Activated B cell treated with CpG ODN at 0.5 μM for 24 hours (primary cell): ENCODE measurements around the gene ZDHHC14. TPM values are rescaled to one million over a fixed set of nuclear protein-coding genes. Genes with fewer than 3 reads are reported as not detected.

Experiments
- ATAC-seq: fragments of 200-7000 bp; cut with Tn5 transposase; one replicate; pipeline ENCODE4 v1.10.0; 2021; ENCODE audit warnings: low read depth, mild to moderate bottlenecking, moderate library complexity
- CTCF ChIA-PET: fragments of 350-600 bp; sonication (Branson Sonifier 250); formaldehyde crosslinking; loops from one replicate; lab custom pipeline; 2021; ENCODE audit warnings: antibody characterized with exemption; lab: Charles Lee
- POLR2A ChIA-PET: fragments of 350-600 bp; sonication (Branson Sonifier 250); formaldehyde crosslinking; loops from one replicate; lab custom pipeline; 2021; ENCODE audit warnings: antibody characterized with exemption; lab: Charles Lee
- DNase-seq: peaks from one replicate; pipeline ENCODE4 v3.0.0; 2022
- H3K27ac Mint-ChIP-seq: one replicate; pipeline ENCODE4 v1.8.0; 2020; ENCODE audit warnings: mixed read lengths
- H3K27me3 Mint-ChIP-seq: one replicate; pipeline ENCODE4 v1.8.0; 2021; ENCODE audit warnings: mixed read lengths
- H3K36me3 Mint-ChIP-seq: one replicate; pipeline ENCODE4 v1.8.0; 2021; ENCODE audit warnings: low read depth, mixed read lengths
- H3K4me1 Mint-ChIP-seq: one replicate; pipeline ENCODE4 v1.8.0; 2021; ENCODE audit warnings: mixed read lengths
- H3K4me3 Mint-ChIP-seq: one replicate; pipeline ENCODE4 v1.8.0; 2020; ENCODE audit warnings: mild to moderate bottlenecking, mixed read lengths
- H3K9me3 Mint-ChIP-seq: one replicate; pipeline ENCODE4 v1.8.0; 2020; ENCODE audit warnings: mixed read lengths
- CTCF ChIP-seq: fragments of 200-600 bp; IDR thresholded peaks from one replicate; pipeline ENCODE4 v1.8.0; 2022; ENCODE audit warnings: antibody characterized with exemption, mild to moderate bottlenecking
- intact Hi-C: fragments of 100-400 bp; cut with micrococcal nuclease; formaldehyde crosslinking; loops from one replicate; pipeline ENCODE4 v1.15.1; 2024
- total RNA-seq: library from RNA; stranded (reverse); gene quantifications from 2 replicates; pipeline ENCODE4 v1.2.3, GENCODE V29; 2022

The ZDHHC14 gene
- total RNA-seq, 1 donor from 2014 or later, result 25.3 TPM

DNA sequence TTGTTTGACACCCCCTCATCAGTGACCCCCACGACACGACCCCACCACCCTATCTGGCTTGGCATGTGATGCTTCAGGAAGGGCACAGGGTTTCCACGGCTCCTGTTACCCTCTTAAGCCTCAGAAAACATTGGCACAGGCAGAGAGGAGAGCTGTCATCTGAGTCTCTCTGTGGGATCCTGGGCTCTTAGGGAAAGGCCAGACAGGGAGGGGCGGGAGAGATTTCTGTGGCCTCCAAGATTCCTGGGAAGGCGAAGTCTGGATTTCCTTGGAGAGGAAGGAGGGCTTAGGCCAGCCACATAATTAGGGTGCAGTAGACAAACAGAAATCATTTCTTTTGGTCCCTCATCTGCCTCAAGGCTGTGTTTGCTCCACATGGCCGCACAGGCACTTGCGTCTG is 250.4 kb downstream of the ZDHHC14 start:
- intact Hi-C loops, result no loop called here
- ChIA-PET POLR2A (no interaction called here), CTCF (no interaction called here)
- Mint-ChIP-seq H3K36me3 (peaks cover 20% of the 10 kb centered on the region), H3K4me3 (no peak overlapping the region), H3K27me3 (no peaks in the 10 kb centered on the region), H3K9me3 (no peaks in the 10 kb centered on the region), H3K4me1 (peaks cover 17% of the 10 kb centered on the region), H3K27ac (no peak overlapping the region)
- no peak for TF ChIP-seq CTCF
- no peak for ATAC-seq
- no peak for DNase-seq

DNA sequence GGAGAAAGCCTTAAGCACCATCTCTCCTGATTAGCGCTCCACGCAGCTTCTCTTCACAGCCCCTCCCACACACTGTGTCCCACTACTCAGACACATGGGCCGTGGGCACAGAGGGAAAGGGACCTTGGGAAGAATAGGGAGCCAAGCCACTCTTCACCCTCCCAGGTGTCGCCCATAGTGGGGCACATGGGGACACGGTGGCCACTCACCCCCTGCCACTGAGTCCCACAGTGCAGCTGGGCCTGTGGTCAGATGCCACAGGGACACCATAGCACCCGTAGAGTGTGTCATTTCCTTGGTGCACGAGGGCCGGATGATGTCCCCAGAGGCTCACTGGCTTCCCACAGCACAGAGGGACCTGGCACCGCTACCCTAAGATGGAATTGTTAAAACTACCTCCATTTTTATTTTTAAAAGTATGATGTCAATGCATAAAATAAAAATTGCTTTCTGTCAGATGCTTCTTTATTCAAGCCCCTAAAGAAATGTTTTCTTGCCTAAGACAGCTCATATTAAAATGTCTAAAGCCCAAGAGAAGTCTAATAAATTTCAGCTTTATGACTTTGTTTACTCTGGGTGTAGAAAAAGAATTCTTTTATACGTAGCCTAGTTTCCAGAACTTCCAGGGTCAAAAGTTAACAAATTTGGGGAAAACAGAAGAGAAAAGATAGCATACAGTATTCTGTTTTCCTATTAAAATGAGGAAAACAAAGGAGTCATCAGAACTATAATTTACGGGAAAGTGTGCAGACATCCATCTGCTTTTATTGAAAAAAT is 251.0 kb downstream of the ZDHHC14 start:
- Mint-ChIP-seq H3K36me3 (peaks cover 20% of the 10 kb centered on the region), H3K27ac (no peak overlapping the region), H3K4me3 (no peak overlapping the region), H3K9me3 (no peaks in the 10 kb centered on the region), H3K27me3 (no peaks in the 10 kb centered on the region), H3K4me1 (peaks cover 16% of the 10 kb centered on the region)
- ChIA-PET CTCF (no interaction called here), POLR2A (no interaction called here)
- TF ChIP-seq CTCF, result no peak
- intact Hi-C loops, result no loop called here
- ATAC-seq, result no peak
- DNase-seq, result no peak

DNA sequence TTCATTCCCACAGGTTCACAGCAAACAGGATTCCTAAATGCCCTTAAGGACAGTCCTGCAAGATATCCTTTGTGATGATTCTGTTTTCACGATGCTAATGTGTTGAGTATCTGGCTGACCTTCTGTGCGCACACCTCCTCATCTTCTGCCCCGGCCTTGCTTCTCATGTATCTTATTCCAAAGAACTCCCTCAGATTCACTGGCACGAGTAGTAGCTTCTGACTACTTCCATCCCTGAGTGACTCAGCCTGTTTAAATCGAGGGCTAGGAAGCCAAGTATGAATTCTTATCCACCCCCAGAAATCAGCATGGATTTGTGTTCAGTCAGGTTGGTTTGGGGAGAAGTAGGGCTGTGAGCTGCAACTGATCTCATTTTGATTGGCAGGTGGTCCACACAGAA is 251.8 kb downstream of the ZDHHC14 start:
- Mint-ChIP-seq H3K4me1 (peaks cover 16% of the 10 kb centered on the region), H3K9me3 (no peaks in the 10 kb centered on the region), H3K27me3 (no peaks in the 10 kb centered on the region), H3K4me3 (no peak overlapping the region), H3K36me3 (peaks cover 20% of the 10 kb centered on the region), H3K27ac (no peak overlapping the region)
- no peak for DNase-seq
- POLR2A ChIA-PET, result no interaction called here
- CTCF ChIA-PET, result no interaction called here
- intact Hi-C loops, result no loop called here
- ATAC-seq, result no peak
- TF ChIP-seq CTCF, result no peak

GRCh38 chr6:157634546-157634945 is 253.6 kb downstream of the ZDHHC14 start:
- TF ChIP-seq CTCF, result no peak
- intact Hi-C loops, result no loop called here
- ChIA-PET POLR2A (no interaction called here), CTCF (no interaction called here)
- Mint-ChIP-seq H3K4me1 (peaks cover 3% of the 10 kb centered on the region), H3K27ac (no peak overlapping the region), H3K9me3 (no peaks in the 10 kb centered on the region), H3K27me3 (no peaks in the 10 kb centered on the region), H3K4me3 (no peak overlapping the region), H3K36me3 (peaks cover 20% of the 10 kb centered on the region)
- ATAC-seq (no peak), DNase-seq (no peak)

DNA sequence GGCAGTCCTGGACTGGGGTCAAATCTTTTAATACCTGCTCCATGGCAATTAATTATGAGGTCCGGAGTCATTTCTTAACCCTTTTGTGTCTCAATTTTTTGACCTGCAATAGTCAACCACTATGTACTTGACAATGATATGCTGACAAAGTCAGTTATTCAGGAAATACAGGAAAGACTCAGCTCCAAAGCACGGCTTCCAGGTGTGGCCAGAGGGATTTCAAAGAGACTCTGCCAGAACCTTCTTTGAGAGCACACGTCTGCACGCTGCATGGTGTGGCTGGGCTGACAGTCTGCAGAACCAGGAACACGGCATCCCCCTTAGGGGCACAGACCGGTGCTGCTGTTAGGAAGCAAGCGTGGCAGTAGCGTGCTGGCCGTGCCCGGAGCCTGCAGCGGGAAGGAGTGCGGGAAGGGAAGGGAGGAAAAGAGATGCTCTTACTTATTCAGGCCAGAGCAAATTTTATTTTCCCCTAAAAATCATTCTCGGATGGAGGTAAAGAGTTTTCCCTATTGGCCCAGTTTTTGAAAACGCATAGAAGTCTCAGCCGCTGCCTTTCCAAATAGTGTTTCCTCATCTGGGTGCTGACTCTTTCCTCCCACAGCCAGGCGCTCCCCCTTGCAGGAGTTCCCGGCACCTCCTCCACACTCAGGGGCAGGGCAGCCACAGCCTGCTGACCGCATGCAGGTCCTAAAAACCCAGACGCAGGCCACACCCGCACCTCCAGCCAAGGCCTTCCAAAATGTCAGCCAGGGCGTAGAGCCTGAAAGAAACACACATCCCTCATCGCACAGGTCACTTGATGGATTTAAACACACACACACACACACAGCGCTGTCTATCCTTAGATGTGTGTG is 254.6 kb downstream of the ZDHHC14 start:
- no peak for DNase-seq
- intact Hi-C loops, result no loop called here
- H3K27me3 Mint-ChIP-seq, result no peaks in the 10 kb centered on the region
- no peak for TF ChIP-seq CTCF
- CTCF ChIA-PET, result no interaction called here
- no peaks in the 10 kb centered on the region for H3K4me1 Mint-ChIP-seq
- peaks cover 20% of the 10 kb centered on the region for H3K36me3 Mint-ChIP-seq
- H3K27ac Mint-ChIP-seq, result no peak overlapping the region
- H3K4me3 Mint-ChIP-seq, result no peak overlapping the region
- no peak for ATAC-seq
- POLR2A ChIA-PET, result no interaction called here
- no peaks in the 10 kb centered on the region for H3K9me3 Mint-ChIP-seq
